PC-9 (cell line): ENCODE results near the gene SLC4A4. TPM values are rescaled to one million over a fixed set of nuclear protein-coding genes. Genes with fewer than 3 reads are reported as not detected.
A peak's percentile ranks its signal among the peaks of the same experiment; 100 is the strongest.

Source experiments
- BruUV-seq: library from RNA; stranded (reverse); fragments of 400-500 nt; replicated peaks from 2 replicates; lab custom pipeline; 2021; lab: Mats Ljungman, UMichigan
- CTCF ChIA-PET: fragments of 300-600 bp; sonication (Branson Sonifier 250); formaldehyde crosslinking; loops from one replicate; lab custom pipeline; 2022; ENCODE audit warnings: antibody characterized with exemption; lab: Charles Lee
- POLR2A ChIA-PET: fragments of 300-600 bp; sonication (Branson Sonifier 250); formaldehyde crosslinking; loops from one replicate; lab custom pipeline; 2022; ENCODE audit warnings: antibody characterized with exemption; ENCODE audit not compliant: unreplicated experiment; lab: Charles Lee
- DNase-seq, 2 experiments: peaks; one replicate each; pipeline versions ENCODE4 v3.0.0 to v3.0.0-alpha.2; 2015 to 2022; ENCODE audit warnings: mixed read lengths in 1 of 2
- H2AFZ ChIP-seq: fragments of 200-600 bp; sonication (generic); 2 replicates; pipeline ENCODE4 v1.8.1; 2017; ENCODE audit warnings: antibody characterized with exemption
- H3F3A ChIP-seq: fragments of 200-600 bp; sonication (generic); 2 replicates; pipeline ENCODE4 v1.8.1; 2017; ENCODE audit warnings: antibody characterized with exemption, mild to moderate bottlenecking, low read depth; ENCODE audit not compliant: insufficient read depth
- H3K27ac ChIP-seq: fragments of 200-600 bp; sonication (generic); 2 replicates; pipeline ENCODE4 v1.6.1; 2016; ENCODE audit warnings: mixed run types
- H3K27me3 ChIP-seq: fragments of 200-600 bp; sonication (generic); 2 replicates; pipeline ENCODE4 v1.6.1; 2016; ENCODE audit warnings: low read depth, mixed run types; ENCODE audit not compliant: insufficient read depth
- H3K36me3 ChIP-seq: fragments of 200-600 bp; sonication (generic); 2 replicates; pipeline ENCODE4 v1.6.1; 2016; ENCODE audit warnings: low read depth, mixed run types
- H3K4me1 ChIP-seq: fragments of 200-600 bp; sonication (generic); replicated peaks from 2 replicates; pipeline ENCODE4 v1.6.1; 2016; ENCODE audit warnings: mixed run types; ENCODE audit not compliant: insufficient read depth
- H3K4me2 ChIP-seq: fragments of 200-600 bp; sonication (generic); 2 replicates; pipeline ENCODE4 v1.6.1; 2017; ENCODE audit warnings: mixed run types
- H3K4me3 ChIP-seq: fragments of 200-600 bp; sonication (generic); 2 replicates; pipeline ENCODE4 v1.6.1; 2016; ENCODE audit warnings: mixed run types
- H3K79me2 ChIP-seq: fragments of 200-600 bp; sonication (generic); 2 replicates; pipeline ENCODE4 v1.6.1; 2017; ENCODE audit warnings: low read depth, mixed run types
- H3K9me2 ChIP-seq: fragments of 200-600 bp; sonication (generic); 2 replicates; pipeline ENCODE4 v1.8.1; 2017; ENCODE audit warnings: mild to moderate bottlenecking; ENCODE audit not compliant: insufficient read depth
- H3K9me3 ChIP-seq: fragments of 200-600 bp; sonication (generic); 2 replicates; pipeline ENCODE4 v1.8.1; 2016; ENCODE audit warnings: low read depth; ENCODE audit not compliant: insufficient read depth
- H4K20me1 ChIP-seq: fragments of 200-600 bp; sonication (generic); 2 replicates; pipeline ENCODE4 v1.8.1; 2017; ENCODE audit not compliant: insufficient read depth
- CTCF ChIP-seq: fragments of 200-600 bp; sonication (generic); conservative IDR thresholded peaks from 2 replicates; pipeline ENCODE4 v1.6.1; 2017; ENCODE audit warnings: mixed run types, antibody characterized with exemption, mild to moderate bottlenecking, moderate library complexity
- EZH2 ChIP-seq: fragments of 200-600 bp; sonication (generic); IDR thresholded peaks from 2 replicates; pipeline ENCODE4 v1.8.0; 2017; ENCODE audit warnings: antibody characterized with exemption, low read depth
- intact Hi-C: fragments of 100-400 bp; cut with micrococcal nuclease; formaldehyde crosslinking; loops from one replicate; pipeline ENCODE4 v1.10.0; 2022; ENCODE audit not compliant: unreplicated experiment
- total RNA-seq: library from RNA; stranded (reverse); gene quantifications from 2 replicates; pipeline ENCODE4 v1.2.3, GENCODE V29; 2021

SLC4A4 gene
- total RNA-seq, 1 experiment from 2014 or later = 0.44 TPM

- no peak for DNase-seq
- intact Hi-C loops = no loop called here
- no peaks in the 10 kb centered on the region for H3F3A ChIP-seq
- H3K36me3 ChIP-seq = no peaks in the 10 kb centered on the region
- no peak overlapping the region for H3K27ac ChIP-seq
- no peaks in the 10 kb centered on the region for H3K79me2 ChIP-seq
- H4K20me1 ChIP-seq = no peaks in the 10 kb centered on the region
- H3K9me2 ChIP-seq = no peaks in the 10 kb centered on the region
- H3K27me3 ChIP-seq = no peaks in the 10 kb centered on the region
- CTCF ChIA-PET = no interaction called here
- POLR2A ChIA-PET = no interaction called here
- H3K4me1 ChIP-seq = no peaks in the 10 kb centered on the region; the same call in 1 of the 2 replicates
- H3K4me2 ChIP-seq = no peak overlapping the region
- H3K9me3 ChIP-seq = no peaks in the 10 kb centered on the region
- no peak overlapping the region for H3K4me3 ChIP-seq
- BruUV-seq = no TSS peak
- TF ChIP-seq EZH2 (no peak), CTCF (no peak)
- no peak overlapping the region for H2AFZ ChIP-seq
Measured at GRCh38 chr4:71476240-71476639, 137.4 kb downstream of the SLC4A4 start.

GRCh38 chr4:71486550-71487343 is 147.9 kb downstream of the SLC4A4 start:
- no TSS peak for BruUV-seq
- ChIA-PET CTCF (no interaction called here), POLR2A (no interaction called here)
- intact Hi-C loops = no loop called here
- H2AFZ ChIP-seq = no peak overlapping the region
- TF ChIP-seq EZH2 (no peak), CTCF (no peak)
- H4K20me1 ChIP-seq = no peaks in the 10 kb centered on the region
- DNase-seq = no peak
- H3K9me2 ChIP-seq = no peaks in the 10 kb centered on the region
- H3K36me3 ChIP-seq = no peaks in the 10 kb centered on the region
- H3K9me3 ChIP-seq = no peaks in the 10 kb centered on the region
- H3K79me2 ChIP-seq = no peaks in the 10 kb centered on the region
- H3K4me3 ChIP-seq = no peak overlapping the region
- H3K4me1 ChIP-seq = no peaks in the 10 kb centered on the region
- no peak overlapping the region for H3K27ac ChIP-seq
- H3K4me2 ChIP-seq = no peak overlapping the region
- no peaks in the 10 kb centered on the region for H3K27me3 ChIP-seq
- H3F3A ChIP-seq = no peaks in the 10 kb centered on the region

GRCh38 chr4:71487344-71487920 is 148.6 kb downstream of the SLC4A4 start:
- Histone ChIP-seq H3K4me1 (no peaks in the 10 kb centered on the region), H3K36me3 (no peaks in the 10 kb centered on the region), H4K20me1 (no peaks in the 10 kb centered on the region), H2AFZ (0 out of 2 replicates have a peak overlapping the region, but pooled peaks have one; percentile 39), H3K4me3 (no peak overlapping the region), H3F3A (no peaks in the 10 kb centered on the region), H3K4me2 (no peak overlapping the region), H3K27me3 (no peaks in the 10 kb centered on the region), H3K9me2 (no peaks in the 10 kb centered on the region), H3K79me2 (no peaks in the 10 kb centered on the region), H3K27ac (no peak overlapping the region), H3K9me3 (no peaks in the 10 kb centered on the region)
- intact Hi-C loops = no loop called here
- DNase-seq = no peak
- no peak for TF ChIP-seq CTCF
- no peak for TF ChIP-seq EZH2
- BruUV-seq = no TSS peak
- POLR2A ChIA-PET = no interaction called here
- CTCF ChIA-PET = interaction anchor here (0.6 kb wide), 1 partner anchor 14 kb away, joined by 9 read pairs; no protein-coding TSS in a partner anchor
